HAP-1 (cell line): ENCODE data around the gene HPRT1.

Experiments
- DNase-seq, 2 experiments: peaks; one replicate each; pipeline ENCODE4 v3.0.0-alpha.2; 2016 to 2020; ENCODE audit warnings: low spot score in 2 of 2
- H3K27me3 ChIP-seq: fragments of 250-450 bp; sonication (Bioruptor Pico); 2 replicates; pipeline ENCODE4 v1.5.1; 2020; ENCODE audit warnings: low read depth, mild to moderate bottlenecking, moderate library complexity
- H3K36me3 ChIP-seq: fragments of 250-450 bp; sonication (Bioruptor Pico); replicated peaks from 2 replicates; pipeline ENCODE4 v1.5.1; 2020; ENCODE audit warnings: mild to moderate bottlenecking
- H3K4me1 ChIP-seq: fragments of 250-450 bp; sonication (Bioruptor Pico); 2 replicates; pipeline ENCODE4 v1.5.1; 2020; ENCODE audit warnings: mild to moderate bottlenecking
- H3K4me3 ChIP-seq: fragments of 250-450 bp; sonication (Bioruptor Pico); 2 replicates; pipeline ENCODE4 v1.5.1; 2020; ENCODE audit warnings: mild to moderate bottlenecking, moderate library complexity
- H3K9me3 ChIP-seq: fragments of 250-450 bp; sonication (Bioruptor Pico); 2 replicates; pipeline ENCODE4 v1.5.1; 2020; ENCODE audit warnings: mild to moderate bottlenecking, moderate library complexity
- in situ Hi-C: fragments of 300-500 bp; cut with MboI; formaldehyde crosslinking; loops from 3 replicates; pipeline ENCODE4 v1.14.3; 2020; ENCODE audit warnings: low sequenced_read_pairs, inconsistent platforms, mixed read lengths

Gene HPRT1

GRCh38 chrX:134460005-134460861 is at the start of gene HPRT1:
TSS of gene HPRT1 (plus strand) at chrX:134460165. CDS start at chrX:134460312, 147 bp downstream.
- Histone ChIP-seq H3K36me3 (peaks cover 5% of the 10 kb centered on the region; the same call in 1 of the 2 replicates), H3K9me3 (no peaks in the 10 kb centered on the region), H3K4me1 (peaks cover 19% of the 10 kb centered on the region), H3K4me3 (peak within 1 kb of the TSS; percentile 66), H3K27me3 (no peaks in the 10 kb centered on the region)
- peak; percentile 88 to 94 for DNase-seq
- in situ Hi-C loops = no loop called here

GRCh38 chrX:134416087-134416486 is 43.9 kb upstream of the HPRT1 start:
- Histone ChIP-seq H3K4me3 (no peak overlapping the region), H3K9me3 (no peaks in the 10 kb centered on the region), H3K4me1 (no peaks in the 10 kb centered on the region), H3K36me3 (peaks cover 56% of the 10 kb centered on the region), H3K27me3 (no peaks in the 10 kb centered on the region)
- no peak for DNase-seq
- in situ Hi-C loops = no loop called here

GRCh38 chrX:134418317-134419113 is 41.5 kb upstream of the HPRT1 start:
- H3K36me3 ChIP-seq = peaks cover 52% of the 10 kb centered on the region
- no peaks in the 10 kb centered on the region for H3K27me3 ChIP-seq
- H3K4me3 ChIP-seq = no peak overlapping the region
- no peaks in the 10 kb centered on the region for H3K4me1 ChIP-seq
- no peak for DNase-seq
- in situ Hi-C loops = no loop called here
- H3K9me3 ChIP-seq = no peaks in the 10 kb centered on the region

GRCh38 chrX:134419784-134420183 is 40.2 kb upstream of the HPRT1 start:
- Histone ChIP-seq H3K36me3 (peaks cover 43% of the 10 kb centered on the region), H3K4me1 (no peaks in the 10 kb centered on the region), H3K9me3 (no peaks in the 10 kb centered on the region), H3K4me3 (no peak overlapping the region), H3K27me3 (no peaks in the 10 kb centered on the region)
- in situ Hi-C loops = no loop called here
- no peak for DNase-seq

- no peaks in the 10 kb centered on the region for H3K4me1 ChIP-seq
- DNase-seq = peak; percentile 14 to 55
- H3K27me3 ChIP-seq = no peaks in the 10 kb centered on the region
- in situ Hi-C loops = no loop called here
- peaks cover 28% of the 10 kb centered on the region for H3K36me3 ChIP-seq
- H3K4me3 ChIP-seq = no peak overlapping the region
- H3K9me3 ChIP-seq = no peaks in the 10 kb centered on the region
Observed at GRCh38 chrX:134423606-134424005, 36.4 kb upstream of the HPRT1 start.

GRCh38 chrX:134426281-134426680 is 33.7 kb upstream of the HPRT1 start:
- DNase-seq = no peak
- Histone ChIP-seq H3K9me3 (no peaks in the 10 kb centered on the region), H3K4me3 (no peak overlapping the region), H3K36me3 (peaks cover 22% of the 10 kb centered on the region), H3K27me3 (no peaks in the 10 kb centered on the region), H3K4me1 (no peaks in the 10 kb centered on the region)
- in situ Hi-C loops = no loop called here

- H3K27me3 ChIP-seq = no peaks in the 10 kb centered on the region
- no peaks in the 10 kb centered on the region for H3K9me3 ChIP-seq
- no peaks in the 10 kb centered on the region for H3K4me1 ChIP-seq
- in situ Hi-C loops = no loop called here
- no peak overlapping the region for H3K4me3 ChIP-seq
- peaks cover 13% of the 10 kb centered on the region for H3K36me3 ChIP-seq
- DNase-seq = no peak
Observed at GRCh38 chrX:134431894-134432293, 28.1 kb upstream of the HPRT1 start.

GRCh38 chrX:134435894-134436293 is 24.1 kb upstream of the HPRT1 start:
- no peaks in the 10 kb centered on the region for H3K27me3 ChIP-seq
- no peak overlapping the region for H3K4me3 ChIP-seq
- in situ Hi-C loops = no loop called here
- H3K4me1 ChIP-seq = no peaks in the 10 kb centered on the region
- no peaks in the 10 kb centered on the region for H3K9me3 ChIP-seq
- no peaks in the 10 kb centered on the region; the same call in 1 of the 2 replicates for H3K36me3 ChIP-seq
- DNase-seq = no peak

- H3K27me3 ChIP-seq = no peaks in the 10 kb centered on the region
- no peak overlapping the region for H3K4me3 ChIP-seq
- no peaks in the 10 kb centered on the region for H3K36me3 ChIP-seq
- in situ Hi-C loops = no loop called here
- H3K4me1 ChIP-seq = no peaks in the 10 kb centered on the region
- DNase-seq = no peak
- H3K9me3 ChIP-seq = no peaks in the 10 kb centered on the region
Observed at GRCh38 chrX:134443020-134443419, 16.9 kb upstream of the HPRT1 start.

GRCh38 chrX:134443461-134443860 is 16.5 kb upstream of the HPRT1 start:
- DNase-seq = no peak
- no peaks in the 10 kb centered on the region for H3K27me3 ChIP-seq
- no peaks in the 10 kb centered on the region for H3K36me3 ChIP-seq
- H3K9me3 ChIP-seq = no peaks in the 10 kb centered on the region
- in situ Hi-C loops = no loop called here
- no peaks in the 10 kb centered on the region for H3K4me1 ChIP-seq
- H3K4me3 ChIP-seq = no peak overlapping the region

- Histone ChIP-seq H3K36me3 (no peaks in the 10 kb centered on the region), H3K4me1 (no peaks in the 10 kb centered on the region), H3K4me3 (no peak overlapping the region), H3K27me3 (no peaks in the 10 kb centered on the region), H3K9me3 (no peaks in the 10 kb centered on the region)
- in situ Hi-C loops = no loop called here
- no peak for DNase-seq
Observed at GRCh38 chrX:134444681-134445080, 15.3 kb upstream of the HPRT1 start.

GRCh38 chrX:134452596-134452995 is 7.4 kb upstream of the HPRT1 start:
- in situ Hi-C loops = no loop called here
- Histone ChIP-seq H3K4me1 (no peaks in the 10 kb centered on the region), H3K36me3 (no peaks in the 10 kb centered on the region), H3K4me3 (no peak overlapping the region), H3K27me3 (no peaks in the 10 kb centered on the region), H3K9me3 (no peaks in the 10 kb centered on the region)
- no peak for DNase-seq

- Histone ChIP-seq H3K4me3 (no peak overlapping the region), H3K4me1 (no peaks in the 10 kb centered on the region), H3K27me3 (no peaks in the 10 kb centered on the region), H3K36me3 (no peaks in the 10 kb centered on the region), H3K9me3 (no peaks in the 10 kb centered on the region)
- DNase-seq = no peak
- in situ Hi-C loops = no loop called here
Observed at GRCh38 chrX:134453631-134454030, 6.3 kb upstream of the HPRT1 start.

- no peak for DNase-seq
- in situ Hi-C loops = no loop called here
- Histone ChIP-seq H3K27me3 (no peaks in the 10 kb centered on the region), H3K4me3 (no peak overlapping the region), H3K9me3 (no peaks in the 10 kb centered on the region), H3K4me1 (peaks cover 1% of the 10 kb centered on the region), H3K36me3 (no peaks in the 10 kb centered on the region)
Observed at GRCh38 chrX:134454506-134454905, 5.5 kb upstream of the HPRT1 start.
